GM08714 (cell line): ENCODE measurements around the gene THUMPD1.
"Not testable (repeated sequence)": the region's sequence is repeated elsewhere in the genome, so short reads cannot be mapped to it uniquely, and the experiment has no call there.

ENCODE experiments used
- H3K4me3 ChIP-seq: fragments of 200-500 bp; sonication (Bioruptor generic); 2 replicates; pipeline ENCODE4 v1.5.1; 2014; ENCODE audit warnings: mild to moderate bottlenecking, low read length, inconsistent platforms
- ZNF274 ChIP-seq: IDR thresholded peaks from 2 replicates; pipeline ENCODE4 v1.6.1; 2012; ENCODE audit warnings: mild to moderate bottlenecking, low read depth, low read length

Gene THUMPD1

GRCh38 chr16:20735490-20735889, 6.1 kb downstream of the THUMPD1 start:
- H3K4me3 ChIP-seq = no peak overlapping the region
- no peak for TF ChIP-seq ZNF274

- TF ChIP-seq ZNF274 = no peak
- H3K4me3 ChIP-seq = no peak overlapping the region
Observed at GRCh38 chr16:20734782-20735181, 6.8 kb downstream of the THUMPD1 start.

- no peak for TF ChIP-seq ZNF274
Observed at GRCh38 chr16:20734056-20734455, 7.6 kb downstream of the THUMPD1 start.

GRCh38 chr16:20729141-20729540, 12.5 kb downstream of the THUMPD1 start:
- no peak overlapping the region for H3K4me3 ChIP-seq
- no peak for TF ChIP-seq ZNF274

More at GRCh38 chr16:20734056-20734455, 7.6 kb downstream of the THUMPD1 start:
- no peak overlapping the region for H3K4me3 ChIP-seq

GRCh38 chr16:20727181-20727580, 14.4 kb downstream of the THUMPD1 start:
- TF ChIP-seq ZNF274 = no peak
- H3K4me3 ChIP-seq = no peak overlapping the region

GRCh38 chr16:20726661-20727060, 15.0 kb downstream of the THUMPD1 start:
- no peak for TF ChIP-seq ZNF274
- no peak overlapping the region for H3K4me3 ChIP-seq

DNA sequence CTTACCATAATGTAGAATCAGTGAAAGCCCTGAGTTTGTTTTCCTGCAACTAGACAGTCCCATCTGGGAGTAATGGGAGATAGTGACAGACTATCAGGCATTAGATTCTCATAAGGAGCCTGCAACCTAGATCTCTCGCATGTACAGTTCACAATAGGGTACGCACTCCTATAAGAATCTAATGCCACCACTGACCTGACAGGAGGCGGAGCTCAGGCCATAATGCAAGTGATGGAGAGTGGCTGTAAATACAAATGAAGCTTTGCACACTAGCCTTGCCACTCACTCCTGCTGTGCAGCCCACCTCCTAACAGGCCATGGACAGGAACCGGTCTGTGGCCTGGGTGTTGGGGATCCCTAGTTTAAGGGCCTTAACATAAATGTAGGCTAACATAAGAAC, 21.4 kb downstream of the THUMPD1 start:
- no peak overlapping the region for H3K4me3 ChIP-seq
- TF ChIP-seq ZNF274 = no peak

- H3K4me3 ChIP-seq = not testable (repeated sequence)
Observed at GRCh38 chr16:20717718-20718117, 23.9 kb downstream of the THUMPD1 start.

DNA sequence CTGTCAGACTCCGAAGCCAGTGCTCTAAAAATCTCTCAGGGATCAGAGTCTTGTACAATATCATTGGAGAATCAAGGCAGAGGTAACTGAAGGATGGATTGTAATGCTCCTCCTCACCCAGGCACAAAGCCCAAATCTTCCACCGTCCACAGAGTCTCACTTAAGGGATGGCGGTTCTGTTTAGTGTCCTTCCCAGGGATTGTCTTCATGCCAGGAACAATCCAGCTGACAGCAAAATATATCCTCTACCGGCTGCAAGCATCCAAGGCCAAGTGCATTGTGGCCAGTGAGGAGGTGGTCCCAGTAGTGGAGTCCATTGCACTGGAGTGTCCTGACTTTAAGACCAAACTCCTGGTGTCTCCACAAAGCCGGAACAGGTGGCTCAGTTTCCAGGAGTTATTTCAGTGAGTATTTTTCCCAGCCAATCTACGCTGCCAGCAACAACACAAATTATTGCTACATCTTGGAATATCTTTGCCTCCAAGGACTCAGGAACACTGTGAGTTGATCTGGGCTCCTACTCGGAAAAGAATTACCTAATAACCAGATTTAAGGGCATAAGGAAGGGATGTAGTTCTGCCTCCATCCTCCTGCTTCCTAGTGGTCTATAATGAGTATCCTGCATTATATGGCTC, 30.2 kb downstream of the THUMPD1 start:
- H3K4me3 ChIP-seq = no peak overlapping the region
- TF ChIP-seq ZNF274 = no peak

DNA sequence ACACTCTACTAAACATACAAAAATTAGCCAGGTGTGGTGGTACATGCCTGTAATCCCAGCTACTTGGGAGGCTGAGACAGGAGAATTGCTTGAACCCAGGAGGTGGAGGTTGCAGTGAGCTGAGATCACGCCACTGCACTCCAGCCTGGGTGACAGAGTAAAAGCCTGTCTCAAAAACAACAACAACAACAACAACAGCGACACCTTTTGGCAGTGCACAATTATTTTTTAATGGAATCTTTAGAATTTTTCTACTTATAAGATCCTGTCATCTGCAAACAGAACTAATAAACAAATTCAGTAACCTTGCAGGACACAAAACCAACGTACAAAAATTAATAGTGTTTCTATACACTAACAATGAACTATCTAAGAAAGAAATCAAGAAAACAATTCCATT, 33.5 kb downstream of the THUMPD1 start:
- H3K4me3 ChIP-seq = not testable (repeated sequence)

- no peak for TF ChIP-seq ZNF274
- no peak overlapping the region for H3K4me3 ChIP-seq
Observed at GRCh38 chr16:20707461-20707860, 34.2 kb downstream of the THUMPD1 start.

GRCh38 chr16:20705972-20706371, 35.6 kb downstream of the THUMPD1 start:
- H3K4me3 ChIP-seq = not testable (repeated sequence)

DNA sequence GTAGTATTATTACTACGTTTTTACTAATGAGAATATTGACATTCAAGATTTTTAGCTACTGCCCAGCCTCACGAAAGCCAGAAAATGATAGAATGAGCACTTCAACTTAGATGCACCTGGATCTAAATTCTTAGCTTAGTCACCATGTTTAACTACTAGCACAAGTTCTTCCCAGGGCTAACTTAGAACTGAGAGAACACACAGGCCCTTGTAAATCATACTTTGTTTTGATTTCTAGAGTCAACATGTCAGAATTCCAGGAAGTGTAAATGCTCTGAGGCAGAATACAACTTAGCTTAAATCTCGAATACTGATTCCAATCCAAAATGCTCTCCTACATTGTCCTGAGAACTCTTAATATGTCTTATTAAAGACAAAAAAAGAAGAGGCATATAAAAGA, 37.3 kb downstream of the THUMPD1 start:
- no peak for TF ChIP-seq ZNF274

GRCh38 chr16:20701692-20702091, 39.9 kb downstream of the THUMPD1 start:
- not testable (repeated sequence) for H3K4me3 ChIP-seq

More for the DNA sequence above, 37.3 kb downstream of the THUMPD1 start:
- H3K4me3 ChIP-seq = no peak overlapping the region

- no peak for TF ChIP-seq ZNF274
- H3K4me3 ChIP-seq = no peak overlapping the region
Observed at GRCh38 chr16:20696618-20697017, 45.0 kb downstream of the THUMPD1 start.

DNA sequence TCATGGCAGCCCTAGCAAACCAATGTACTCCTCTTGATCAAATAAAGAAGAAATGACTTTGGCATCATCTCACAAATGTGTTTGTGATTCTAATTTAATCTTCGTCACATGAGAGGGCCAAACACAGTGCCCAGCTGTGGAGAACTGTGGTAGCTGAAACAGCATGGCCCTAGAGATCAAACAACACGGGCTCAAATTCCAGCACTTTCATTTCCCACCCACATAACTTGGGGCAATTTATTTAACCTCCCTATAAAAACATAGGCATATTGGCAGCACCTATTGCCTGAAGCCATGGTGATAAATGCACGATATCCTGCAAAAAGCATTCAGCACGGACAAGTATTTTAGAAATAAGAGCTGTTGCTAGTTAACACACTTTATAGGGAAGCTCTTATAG, 46.6 kb downstream of the THUMPD1 start:
- no peak overlapping the region for H3K4me3 ChIP-seq
- no peak for TF ChIP-seq ZNF274

DNA sequence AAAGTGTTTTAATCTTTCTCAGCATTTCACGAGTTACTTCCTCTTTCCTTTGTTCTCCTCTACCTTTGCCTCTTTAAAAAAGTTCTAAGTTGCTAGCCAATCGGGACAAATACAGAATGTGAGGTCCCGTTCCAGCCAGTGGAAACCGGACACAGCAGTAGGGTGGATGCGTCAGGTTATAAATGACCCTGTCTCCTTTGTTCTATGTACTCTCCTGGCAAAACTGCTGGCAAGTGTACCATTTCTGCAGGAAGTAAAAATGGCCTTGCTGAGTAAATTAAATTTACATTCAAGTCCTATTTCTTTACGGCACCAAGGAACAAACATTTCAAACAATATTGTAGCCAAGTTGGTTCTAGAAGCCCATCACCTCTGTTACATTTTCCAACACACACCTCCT, 47.5 kb downstream of the THUMPD1 start:
- not testable (repeated sequence) for H3K4me3 ChIP-seq
